Activated CD8-positive, alpha-beta memory T cell treated with anti-CD3 and anti-CD28 coated beads for 48 hours (primary cell): ENCODE data around the gene APLP2.
"Not testable (repeated sequence)": the region's sequence is repeated elsewhere in the genome, so short reads cannot be mapped to it uniquely, and the experiment has no call there.

ENCODE experiments used
- DNase-seq, 3 experiments: peaks; one replicate each; pipeline ENCODE4 v3.0.0-alpha.2; 2020; ENCODE audit warnings: low read depth in 2 of 3, low spot score in 2 of 3

Gene APLP2

DNA sequence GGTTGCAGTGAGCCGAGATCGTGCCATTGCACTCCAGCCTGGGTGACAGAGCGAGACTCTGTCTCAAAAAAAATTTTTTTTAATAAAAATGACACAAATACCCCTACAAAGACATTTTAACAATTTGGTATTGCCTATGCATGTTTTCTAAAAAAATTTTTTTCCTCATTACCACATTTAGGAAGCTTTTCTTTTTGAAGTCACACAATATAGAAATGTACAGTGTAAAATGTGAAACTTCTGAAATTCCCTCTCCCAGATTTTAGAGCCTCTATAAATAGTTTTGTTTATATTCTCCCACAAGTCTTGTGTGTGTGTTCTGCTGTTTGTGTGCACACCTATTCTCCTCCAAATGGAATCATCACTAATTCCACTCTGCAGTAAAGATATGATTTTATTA lies 97.5 kb downstream of the APLP2 start:
- DNase-seq = no peak

DNA sequence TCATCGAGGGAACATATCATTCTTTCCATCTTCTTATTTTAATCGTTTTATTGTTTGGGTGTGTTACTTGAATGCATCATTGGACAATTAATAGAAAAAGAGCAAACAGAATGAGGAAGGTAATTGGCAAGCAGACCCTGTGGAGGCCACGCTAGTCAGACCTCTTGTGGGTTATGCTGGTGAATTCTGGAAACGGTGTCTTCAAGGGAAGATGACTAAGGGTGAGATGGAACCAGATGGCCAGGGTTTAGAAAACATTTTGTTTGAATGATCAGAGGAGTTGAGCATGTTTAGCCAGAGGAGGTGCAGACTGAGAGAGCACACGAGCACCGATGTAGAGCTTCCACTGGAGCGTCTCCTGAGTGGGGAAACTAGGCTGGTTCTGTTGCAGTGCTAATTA lies 98.4 kb downstream of the APLP2 start:
- DNase-seq = no peak

DNA sequence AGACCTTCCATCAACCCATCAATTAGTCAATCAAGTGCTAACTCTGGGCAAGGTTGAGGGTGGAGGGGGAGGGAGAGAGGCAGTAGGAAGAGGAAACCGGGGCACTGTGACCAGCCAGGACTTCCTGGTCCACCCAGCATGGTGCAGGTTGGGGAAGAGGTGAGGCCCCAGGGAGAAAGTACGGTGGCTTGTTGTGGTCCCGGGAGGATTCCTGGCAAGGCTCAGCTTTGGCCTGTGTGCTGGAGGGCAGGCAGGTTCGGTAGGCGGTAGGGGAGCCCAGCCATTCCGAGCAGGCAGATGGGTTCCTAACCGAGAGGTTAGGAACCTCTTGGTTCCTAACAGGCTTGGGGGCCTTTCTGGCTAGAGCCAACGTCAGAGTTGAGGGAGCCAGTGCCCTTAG lies 100.7 kb downstream of the APLP2 start:
- no peak for DNase-seq

DNA sequence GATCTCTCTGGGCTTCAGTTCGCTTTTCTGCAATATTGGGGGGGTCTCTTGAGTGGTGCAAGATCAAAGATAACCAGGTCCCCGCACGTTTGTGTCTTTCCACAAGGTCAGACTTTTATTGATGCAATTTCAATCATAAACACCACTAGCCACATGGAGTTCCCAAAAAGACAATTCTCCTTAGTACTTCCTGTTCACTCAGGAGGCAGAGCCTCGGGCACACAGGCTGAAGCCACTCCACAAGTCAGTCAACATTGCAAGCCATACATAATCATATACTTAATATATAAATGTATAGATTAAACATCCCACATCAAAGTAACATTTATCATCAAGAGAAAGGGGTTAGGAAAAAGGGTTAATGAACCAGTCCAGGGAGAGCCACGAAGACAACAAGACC lies 101.8 kb downstream of the APLP2 start:
- DNase-seq = no peak

DNA sequence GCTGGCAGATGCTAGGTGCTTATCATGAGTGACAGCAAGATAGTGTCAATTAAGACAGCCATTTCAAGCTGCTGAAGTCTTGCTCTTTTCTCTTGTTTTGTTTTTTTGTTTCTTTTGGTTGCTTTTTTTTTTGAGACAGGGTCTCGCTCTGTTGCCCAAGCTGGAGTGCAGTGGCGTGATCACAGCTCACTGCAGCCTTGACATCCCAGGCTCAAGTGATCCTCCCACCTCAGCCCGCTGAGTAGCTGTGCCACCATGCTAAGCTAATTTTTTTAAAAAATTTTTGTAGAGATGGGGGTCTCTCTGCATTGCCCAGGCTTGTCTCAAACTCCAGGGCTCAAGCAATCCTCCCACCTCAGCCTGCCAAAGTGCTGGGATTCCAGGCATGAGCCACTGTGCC lies 102.3 kb downstream of the APLP2 start:
- DNase-seq = not testable (repeated sequence)

DNA sequence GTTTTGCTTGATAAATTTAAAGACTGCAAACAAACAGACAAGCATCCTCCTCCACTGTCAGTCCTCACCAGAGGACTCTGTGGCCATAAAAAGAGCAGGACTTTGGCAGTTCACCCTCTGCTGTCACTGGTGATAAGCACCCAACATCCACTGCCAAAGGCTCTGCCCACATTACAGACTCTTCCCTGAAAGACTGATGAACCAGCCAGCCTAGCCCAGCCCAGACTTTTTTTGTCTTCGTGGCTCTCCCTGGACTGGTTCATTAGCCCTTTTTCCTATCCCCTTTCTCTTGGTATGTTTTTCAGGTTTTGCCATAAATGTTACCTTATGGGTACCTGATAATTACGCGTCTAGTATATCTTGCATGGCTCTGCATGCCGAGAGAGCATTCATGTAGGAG lies 104.9 kb downstream of the APLP2 start:
- DNase-seq = no peak

DNA sequence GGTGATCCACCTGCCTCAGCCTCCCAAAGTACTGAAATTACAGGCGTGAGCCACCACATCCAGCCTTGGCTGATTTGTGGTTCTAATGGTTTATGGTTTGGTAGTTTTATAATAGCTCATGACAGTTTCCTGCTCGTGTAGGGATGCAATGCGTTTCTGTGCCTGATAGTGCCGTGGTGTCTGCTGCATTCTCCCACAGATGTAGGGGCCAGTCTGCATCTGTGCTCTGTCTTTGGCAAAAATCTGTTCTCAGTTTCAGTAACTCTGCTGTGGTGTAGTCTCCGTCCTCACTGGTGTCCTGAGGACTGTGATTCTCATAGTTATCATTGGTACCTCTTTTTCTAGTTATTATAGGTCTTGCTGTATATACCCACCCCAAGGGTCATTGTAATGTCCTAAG lies 106.2 kb downstream of the APLP2 start:
- no peak for DNase-seq

DNA sequence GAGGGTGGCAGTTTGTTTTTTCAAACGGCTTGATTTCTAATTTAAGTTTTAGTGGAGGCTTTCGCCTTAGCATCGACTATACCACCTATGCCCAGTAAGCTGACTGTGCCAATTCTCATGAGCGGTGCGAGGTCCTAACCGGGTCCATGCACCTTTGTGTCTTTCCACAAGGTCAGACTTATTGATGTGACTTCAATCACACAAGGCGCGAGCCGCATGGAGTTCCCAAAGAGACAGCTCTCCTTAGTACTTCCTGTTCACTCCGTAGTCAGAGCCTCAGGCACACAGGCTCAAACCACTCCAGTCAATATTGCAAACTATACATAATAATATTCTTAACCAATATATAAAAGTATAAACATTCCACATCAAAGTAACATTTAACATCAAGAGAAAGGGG lies 108.1 kb downstream of the APLP2 start:
- DNase-seq = no peak

DNA sequence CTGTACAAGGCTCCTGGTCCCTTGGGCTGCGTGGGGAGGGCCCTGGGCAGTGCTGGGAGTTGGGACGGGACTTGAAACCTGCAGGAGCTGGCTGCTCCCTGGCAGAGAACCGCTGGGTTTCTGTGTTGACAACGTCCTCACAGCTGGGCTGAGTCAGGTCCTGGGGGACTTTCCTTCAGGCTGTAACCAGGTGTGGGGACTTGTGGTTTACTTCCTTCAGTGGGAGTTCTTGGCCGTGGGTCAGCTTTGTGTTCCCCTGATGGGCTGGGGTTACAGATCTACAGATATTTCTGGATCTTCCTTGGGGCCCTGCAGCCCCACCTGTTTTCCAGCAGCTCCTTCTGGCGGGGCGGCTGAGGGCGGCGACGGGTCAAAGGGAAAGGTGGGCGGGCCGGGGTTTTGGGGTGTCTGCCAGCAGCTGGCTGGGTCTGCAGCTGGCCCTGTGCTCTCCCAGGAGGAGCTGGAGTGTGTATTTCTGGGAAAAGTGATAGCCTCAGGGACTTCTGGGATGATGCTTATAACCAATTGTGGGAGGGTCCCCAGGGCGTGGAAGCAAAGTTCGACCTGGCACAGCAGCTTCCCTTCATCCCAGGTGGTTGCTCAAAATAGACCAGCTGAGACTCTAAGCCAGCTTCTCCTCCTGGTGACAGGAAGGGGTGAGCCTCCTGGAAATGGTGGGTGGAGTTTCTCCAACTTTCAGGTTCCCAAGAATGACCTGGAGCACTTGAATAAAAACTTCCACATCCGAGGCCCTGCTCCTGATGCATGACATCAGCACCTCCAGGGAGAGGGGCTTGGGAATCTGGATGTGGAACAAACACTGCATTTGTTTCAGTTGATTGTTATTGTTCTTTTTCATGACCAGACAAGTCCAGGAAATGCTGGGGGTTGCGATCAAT lies 109.0 kb downstream of the APLP2 start:
- no peak for DNase-seq

DNA sequence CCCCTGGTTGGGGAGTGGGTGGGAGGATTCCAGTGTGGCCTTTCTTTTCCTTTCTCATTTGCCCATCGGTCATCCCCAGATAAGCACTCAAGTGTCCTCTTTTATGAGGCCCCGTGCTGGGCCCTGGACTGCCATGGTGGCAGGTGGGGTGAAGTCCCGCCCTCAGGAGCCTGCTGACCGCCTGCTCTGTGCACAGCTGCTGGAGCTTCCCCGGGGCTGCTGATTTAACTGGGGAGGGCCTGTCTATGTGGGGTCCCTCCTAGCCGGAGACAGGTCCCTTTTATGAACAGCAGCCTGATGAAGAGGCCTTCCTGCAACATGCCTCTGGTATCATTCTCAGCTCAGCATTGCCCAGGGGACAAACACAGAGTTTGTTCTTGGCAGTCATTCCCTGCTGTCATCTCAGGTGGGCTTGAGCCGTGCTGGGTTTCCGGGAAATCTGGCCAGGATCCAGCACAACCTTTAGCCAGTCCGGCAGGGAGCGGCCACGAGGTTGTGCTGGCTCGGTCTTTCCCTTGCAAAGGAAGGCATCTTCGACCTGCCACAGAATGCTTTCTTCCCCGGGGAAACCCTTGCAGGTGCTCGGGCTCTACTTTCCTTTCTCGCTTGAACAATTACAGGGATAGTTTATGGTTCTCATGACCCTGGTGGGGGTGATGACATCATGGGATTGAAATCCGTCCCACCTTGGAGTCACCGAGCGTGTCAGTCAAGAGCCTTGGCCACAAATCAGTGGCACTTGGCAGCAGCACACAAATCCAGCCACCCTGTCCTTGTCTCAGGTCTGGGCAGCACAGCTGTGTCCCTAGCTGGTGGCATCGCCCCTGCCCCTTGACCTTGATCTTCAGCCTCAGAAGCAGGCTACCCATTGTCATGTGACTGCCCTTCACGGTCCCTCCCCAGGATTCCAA lies 110.0 kb downstream of the APLP2 start:
- no peak for DNase-seq

DNA sequence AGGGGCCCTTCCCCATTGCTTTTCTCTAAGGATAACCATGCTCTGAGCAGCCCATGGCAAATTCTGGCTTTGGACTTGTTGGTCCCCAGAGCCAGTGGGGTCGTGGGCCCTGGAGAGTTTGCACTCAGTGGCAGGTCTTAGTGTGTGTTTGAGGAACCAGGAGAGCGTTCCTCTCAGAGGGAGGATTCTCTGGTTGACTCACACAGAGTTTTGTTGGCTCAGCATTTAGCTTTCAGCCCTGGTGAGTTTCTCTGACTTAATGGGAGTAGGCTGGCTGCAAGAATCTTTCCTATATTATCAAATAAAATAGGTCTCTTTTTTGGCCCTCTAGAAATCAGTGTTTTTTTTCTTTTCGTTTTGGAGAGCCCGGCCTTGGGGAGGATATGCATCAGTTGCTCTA lies 110.8 kb downstream of the APLP2 start:
- DNase-seq = no peak

DNA sequence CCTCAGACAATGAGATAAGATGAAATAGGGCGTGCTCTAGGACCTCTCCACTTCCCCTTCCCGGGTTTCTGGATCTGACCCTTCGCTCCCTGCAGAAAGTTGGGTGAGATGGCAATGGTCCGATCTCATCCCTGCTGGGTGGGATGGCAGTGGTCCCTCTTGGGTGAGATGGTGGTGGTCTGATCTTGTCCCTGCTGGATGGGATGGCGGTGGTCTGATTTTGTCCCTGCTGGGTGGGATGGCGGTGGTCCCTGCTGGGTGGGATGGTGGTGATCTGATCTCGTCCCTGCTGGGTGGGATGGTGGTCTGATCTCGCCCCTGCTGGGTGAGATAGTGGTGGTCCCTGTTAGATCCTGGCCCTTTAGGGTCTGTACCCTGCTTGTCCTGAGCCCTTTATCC lies 111.2 kb downstream of the APLP2 start:
- no peak for DNase-seq

DNA sequence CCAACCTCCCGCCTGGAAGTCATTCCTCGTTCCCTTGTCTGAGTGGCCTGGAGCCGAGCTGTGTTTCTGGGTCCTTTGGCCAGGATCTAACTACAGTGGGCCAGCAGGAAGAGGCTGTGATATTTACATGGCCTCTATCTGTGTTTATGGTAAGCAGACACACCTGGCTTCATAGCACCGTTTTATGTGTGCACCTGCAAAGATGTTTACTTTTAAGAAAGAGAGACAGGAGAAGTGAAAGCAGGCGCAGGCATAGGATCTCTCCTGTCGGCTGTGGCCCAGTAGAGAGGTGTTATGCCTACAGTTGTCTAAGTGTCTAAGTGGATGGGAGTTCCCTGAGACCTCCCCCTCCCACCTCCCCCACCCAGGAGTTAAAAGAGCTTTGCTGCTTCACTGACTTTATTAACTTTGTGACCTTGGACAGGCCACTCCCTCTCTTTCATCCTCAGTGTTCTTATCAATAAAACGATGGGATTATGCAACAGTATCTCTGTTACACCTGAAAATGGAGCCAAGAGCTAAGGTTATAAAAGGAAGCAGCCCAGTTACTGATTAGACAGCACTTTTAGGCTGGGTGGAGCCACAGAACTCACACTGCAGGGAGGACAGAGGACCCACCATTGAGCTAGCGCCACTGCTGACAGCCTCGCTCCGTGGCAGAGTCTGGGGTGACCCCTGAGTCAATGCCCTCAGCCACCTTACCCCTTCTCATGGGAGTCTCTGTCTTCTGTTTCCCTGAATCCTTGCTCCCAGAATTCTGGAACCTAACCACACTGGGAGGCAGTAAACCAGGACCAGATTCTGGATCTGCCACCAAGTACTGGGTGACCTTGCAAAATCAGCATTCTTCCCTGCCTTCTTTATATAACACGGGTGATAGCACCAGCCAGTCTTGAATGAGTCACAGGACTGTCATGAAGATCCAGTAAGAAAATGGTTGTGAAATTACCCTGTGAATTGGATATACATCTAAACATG lies 111.9 kb downstream of the APLP2 start:
- DNase-seq = no peak

DNA sequence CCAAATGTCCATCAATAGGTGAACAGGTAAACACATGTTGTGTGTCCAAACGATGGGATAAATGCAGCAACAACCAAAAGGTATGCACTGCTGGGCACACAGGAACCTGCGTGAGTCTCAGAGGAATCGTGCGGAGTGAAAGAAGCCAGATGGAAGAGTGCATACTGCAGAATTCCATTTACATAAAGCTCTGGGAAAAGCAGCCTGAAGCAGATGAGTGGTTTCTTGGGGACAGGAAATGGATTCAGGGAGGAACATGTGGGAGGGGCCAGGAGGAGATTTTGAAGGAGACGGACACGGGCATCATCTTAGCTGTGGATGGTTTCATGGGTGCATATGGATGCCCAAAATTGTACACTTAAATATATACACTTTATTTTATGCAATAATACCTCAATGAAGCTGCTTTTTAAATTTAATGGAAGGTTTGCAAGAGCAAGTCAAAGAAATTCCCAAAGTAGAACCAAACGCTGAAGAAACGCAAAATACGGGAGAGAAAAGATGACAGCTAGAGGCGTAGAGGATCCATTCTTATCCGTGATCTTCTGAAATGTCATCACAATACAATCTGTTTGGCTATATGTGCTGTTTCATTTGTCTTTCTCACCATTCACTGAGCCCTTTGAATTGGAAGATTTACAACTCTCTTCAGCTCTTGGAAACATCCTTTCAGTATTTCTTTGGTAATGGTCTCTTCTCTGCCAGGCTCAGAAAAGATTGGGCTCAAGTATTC lies 114.3 kb downstream of the APLP2 start:
- DNase-seq = no peak

DNA sequence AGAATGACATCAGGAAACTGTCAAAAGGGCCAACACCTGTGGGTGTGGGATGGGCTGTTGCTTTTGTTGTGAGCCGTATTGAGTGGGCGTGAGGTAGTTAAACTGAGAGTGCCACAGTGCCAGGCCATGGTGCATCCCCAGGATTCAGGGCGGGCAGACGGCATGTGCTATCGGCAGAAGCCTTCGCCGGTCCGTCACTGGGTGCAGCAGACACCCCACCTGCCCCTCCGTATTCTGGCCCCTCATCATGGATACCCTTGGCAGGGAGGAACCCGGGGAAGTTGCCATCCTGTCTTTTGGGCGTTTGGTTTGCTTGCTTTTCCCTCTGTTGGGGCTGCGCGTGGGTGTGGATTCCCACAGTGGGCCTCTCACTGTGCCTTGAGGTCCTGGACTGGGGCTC lies 117.4 kb downstream of the APLP2 start:
- no peak for DNase-seq

DNA sequence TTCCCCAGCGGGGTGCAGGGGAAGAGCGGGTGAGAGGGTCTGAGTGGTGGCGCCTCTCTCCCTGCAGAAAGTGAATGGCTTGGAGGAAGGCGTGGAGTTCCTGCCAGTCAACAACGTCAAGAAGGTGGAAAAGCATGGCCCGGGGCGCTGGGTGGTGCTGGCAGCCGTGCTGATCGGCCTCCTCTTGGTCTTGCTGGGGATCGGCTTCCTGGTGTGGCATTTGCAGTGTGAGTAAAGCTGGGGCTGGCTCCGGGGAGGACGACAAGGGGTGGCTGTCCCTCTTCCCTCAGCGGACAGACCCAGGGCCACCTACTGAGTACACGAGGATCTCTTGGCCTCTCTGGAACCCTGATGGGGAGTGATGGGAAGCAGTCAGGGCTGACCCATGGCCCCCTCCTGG lies 118.4 kb downstream of the APLP2 start:
- no peak for DNase-seq

DNA sequence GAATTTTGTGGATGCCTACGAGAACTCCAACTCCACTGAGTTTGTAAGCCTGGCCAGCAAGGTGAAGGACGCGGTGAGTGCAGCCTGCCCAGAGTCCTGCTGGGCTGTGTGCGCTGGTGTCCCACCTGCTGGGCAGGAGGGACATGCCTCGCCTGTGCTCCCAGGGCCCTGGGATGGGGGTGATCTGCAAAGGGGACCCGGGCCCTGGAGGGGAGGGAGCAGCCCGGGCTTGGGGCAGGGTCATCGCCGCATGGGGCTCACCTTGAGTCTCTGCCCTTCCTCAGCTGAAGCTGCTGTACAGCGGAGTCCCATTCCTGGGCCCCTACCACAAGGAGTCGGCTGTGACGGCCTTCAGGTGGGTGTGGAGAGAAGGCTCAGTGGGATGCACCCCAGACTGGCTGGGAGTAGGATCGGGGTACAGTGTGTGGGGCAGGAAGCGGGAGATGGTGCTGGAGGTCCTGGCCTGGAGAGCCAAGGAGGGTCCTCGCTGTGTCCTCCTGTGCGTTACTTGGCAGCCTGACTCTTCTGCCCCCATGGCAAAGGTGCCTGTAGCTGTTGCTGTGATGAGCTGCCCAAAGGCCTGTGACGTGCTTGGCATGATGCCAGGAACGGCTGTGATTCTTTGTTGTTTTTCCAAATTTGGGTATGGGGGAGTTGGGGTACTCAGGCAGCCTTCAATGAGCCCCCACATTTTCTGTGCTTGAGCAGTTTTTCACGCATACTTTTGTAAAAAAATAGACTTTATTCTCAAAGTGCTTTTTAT lies 119.1 kb downstream of the APLP2 start:
- no peak for DNase-seq

DNA sequence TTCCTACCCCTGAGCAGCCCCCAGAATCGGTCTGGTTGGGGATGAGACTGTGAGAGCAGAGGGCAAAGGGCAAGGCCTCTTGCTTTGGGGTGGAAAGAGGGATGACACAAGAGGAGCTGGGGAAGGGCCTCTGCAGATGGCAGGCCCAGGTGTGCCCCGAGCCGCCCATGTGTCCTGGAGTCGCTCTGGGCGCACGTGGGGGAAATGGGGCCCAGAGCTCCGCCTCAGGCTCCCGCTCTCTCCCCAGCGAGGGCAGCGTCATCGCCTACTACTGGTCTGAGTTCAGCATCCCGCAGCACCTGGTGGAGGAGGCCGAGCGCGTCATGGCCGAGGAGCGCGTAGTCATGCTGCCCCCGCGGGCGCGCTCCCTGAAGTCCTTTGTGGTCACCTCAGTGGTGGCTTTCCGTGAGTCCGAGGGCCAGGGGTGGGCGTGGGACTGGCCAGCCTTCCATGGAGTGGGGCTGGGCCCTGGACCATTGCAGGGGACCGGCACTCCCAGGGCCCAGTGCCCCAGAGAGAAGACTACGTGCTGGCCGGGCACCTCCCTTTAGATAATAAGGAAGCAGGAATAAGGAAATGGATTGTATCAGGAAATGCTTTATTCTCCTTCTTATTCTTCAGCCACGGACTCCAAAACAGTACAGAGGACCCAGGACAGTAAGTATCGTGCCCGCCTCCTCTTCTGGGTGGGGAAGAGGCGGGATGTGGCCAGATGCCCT lies 120.0 kb downstream of the APLP2 start:
- no peak for DNase-seq

DNA sequence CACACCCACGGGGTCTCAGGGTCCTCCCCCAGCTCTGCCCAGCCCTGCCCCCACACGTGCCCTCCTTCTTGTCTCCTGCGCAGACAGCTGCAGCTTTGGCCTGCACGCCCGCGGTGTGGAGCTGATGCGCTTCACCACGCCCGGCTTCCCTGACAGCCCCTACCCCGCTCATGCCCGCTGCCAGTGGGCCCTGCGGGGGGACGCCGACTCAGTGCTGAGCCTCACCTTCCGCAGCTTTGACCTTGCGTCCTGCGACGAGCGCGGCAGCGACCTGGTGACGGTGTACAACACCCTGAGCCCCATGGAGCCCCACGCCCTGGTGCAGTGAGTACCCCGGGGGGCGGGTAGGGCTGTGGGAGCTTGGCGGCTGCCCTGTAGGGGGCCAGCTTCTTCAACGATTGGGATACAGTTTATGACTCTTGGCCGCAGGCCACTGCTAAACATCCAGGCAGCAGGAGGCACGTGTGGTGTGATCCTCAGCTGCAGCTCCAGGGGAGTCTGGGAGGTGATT lies 120.7 kb downstream of the APLP2 start:
- no peak for DNase-seq
